Endometrial microvascular endothelial cells (primary cell): ENCODE data around the gene UBXN10. TPM values are rescaled to one million over a fixed set of nuclear protein-coding genes. Genes with fewer than 3 reads are reported as not detected.
"Not testable (repeated sequence)": the region's sequence is repeated elsewhere in the genome, so short reads cannot be mapped to it uniquely, and the experiment has no call there.

Experiments
- in situ Hi-C: cut with HindIII; loops from 2 replicates; pipeline ENCODE4 v1.10.0; 2017; ENCODE audit warnings: low sequenced_read_pairs, low pct_unique_long_range_greater_than_20kb; ENCODE audit errors: inconsistent ontology term
- total RNA-seq: library from RNA; depleted of rRNA; stranded (reverse); fragments of >200 nt; gene quantifications from one replicate; pipeline ENCODE4 v1.2.3, GENCODE V29; 2015; ENCODE audit errors: inconsistent ontology term

UBXN10 gene
- total RNA-seq, 1 donor from 2014 or later: not detected

- in situ Hi-C loops: no loop called here
Measured at GRCh38 chr1:20223551-20224419, 37.9 kb downstream of the UBXN10 start.

- in situ Hi-C loops: no loop called here
Measured at GRCh38 chr1:20224546-20224945, 38.6 kb downstream of the UBXN10 start.

DNA sequence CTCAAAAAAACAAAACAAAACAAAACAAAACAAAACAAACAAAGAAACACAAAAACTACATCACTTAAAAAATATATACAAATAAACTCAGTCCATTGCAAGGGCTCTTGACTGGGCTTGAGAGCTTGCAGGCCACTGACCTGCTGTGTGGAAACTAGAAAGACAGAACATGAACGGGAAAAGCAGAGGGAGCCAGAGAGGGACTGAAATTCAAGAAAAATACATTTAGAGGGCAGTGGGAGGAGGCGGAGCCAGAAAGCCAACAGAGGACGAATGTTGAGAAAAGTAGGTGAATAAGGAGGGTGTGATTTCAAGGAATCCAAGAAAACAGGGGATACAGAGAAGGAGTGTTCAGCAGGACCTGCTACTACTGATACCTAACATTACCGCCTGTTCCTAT is 41.8 kb downstream of the UBXN10 start:
- in situ Hi-C loops: no loop called here

GRCh38 chr1:20228314-20228825 is 42.5 kb downstream of the UBXN10 start:
- in situ Hi-C loops: no loop called here

GRCh38 chr1:20229171-20229570 is 43.3 kb downstream of the UBXN10 start:
- in situ Hi-C loops: no loop called here

DNA sequence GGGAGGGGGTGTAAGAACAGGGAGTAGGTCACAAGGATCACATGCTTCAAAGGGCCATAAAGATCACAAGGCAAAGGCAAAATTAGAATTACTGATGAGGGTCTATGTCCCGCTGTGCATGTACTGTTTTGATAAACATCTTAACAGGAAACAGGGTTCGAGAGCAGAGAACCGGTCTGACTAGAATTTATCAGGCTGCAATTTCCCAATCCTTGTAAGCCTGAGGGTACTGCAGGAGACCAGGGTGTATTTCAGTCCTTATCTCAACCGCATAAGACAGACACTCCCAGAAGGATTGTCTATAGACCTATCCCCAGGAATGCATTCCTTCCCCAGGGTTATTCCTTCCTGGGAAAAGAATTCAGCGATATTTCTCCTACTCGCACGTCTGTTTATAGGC is 46.7 kb downstream of the UBXN10 start:
- in situ Hi-C loops: not testable (repeated sequence)

DNA sequence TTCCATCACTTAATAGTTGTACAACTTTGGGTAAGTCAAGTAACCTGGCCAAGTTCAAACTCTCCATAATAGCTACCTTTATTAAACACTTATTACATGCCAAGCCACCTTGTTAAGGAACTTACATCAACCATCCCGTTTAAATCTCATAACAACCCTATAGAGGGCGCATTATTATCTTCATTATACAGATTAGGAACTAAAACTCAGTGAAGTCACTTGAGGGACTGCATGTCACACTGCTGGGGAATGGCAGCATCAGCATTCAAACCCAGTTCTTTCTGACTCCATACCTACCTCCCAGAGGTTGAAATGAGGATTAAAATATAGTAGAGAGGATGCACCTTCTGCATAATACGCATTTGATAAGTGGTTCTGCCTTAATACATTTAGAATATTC is 47.5 kb downstream of the UBXN10 start:
- in situ Hi-C loops: no loop called here

- in situ Hi-C loops: no loop called here
Measured at GRCh38 chr1:20233866-20234265, 48.0 kb downstream of the UBXN10 start.

- in situ Hi-C loops: no loop called here
Measured at GRCh38 chr1:20234788-20235535, 49.1 kb downstream of the UBXN10 start.

- in situ Hi-C loops: no loop called here
Measured at GRCh38 chr1:20237646-20238045, 51.8 kb downstream of the UBXN10 start.

GRCh38 chr1:20240012-20240411 is 54.1 kb downstream of the UBXN10 start:
- in situ Hi-C loops: no loop called here

DNA sequence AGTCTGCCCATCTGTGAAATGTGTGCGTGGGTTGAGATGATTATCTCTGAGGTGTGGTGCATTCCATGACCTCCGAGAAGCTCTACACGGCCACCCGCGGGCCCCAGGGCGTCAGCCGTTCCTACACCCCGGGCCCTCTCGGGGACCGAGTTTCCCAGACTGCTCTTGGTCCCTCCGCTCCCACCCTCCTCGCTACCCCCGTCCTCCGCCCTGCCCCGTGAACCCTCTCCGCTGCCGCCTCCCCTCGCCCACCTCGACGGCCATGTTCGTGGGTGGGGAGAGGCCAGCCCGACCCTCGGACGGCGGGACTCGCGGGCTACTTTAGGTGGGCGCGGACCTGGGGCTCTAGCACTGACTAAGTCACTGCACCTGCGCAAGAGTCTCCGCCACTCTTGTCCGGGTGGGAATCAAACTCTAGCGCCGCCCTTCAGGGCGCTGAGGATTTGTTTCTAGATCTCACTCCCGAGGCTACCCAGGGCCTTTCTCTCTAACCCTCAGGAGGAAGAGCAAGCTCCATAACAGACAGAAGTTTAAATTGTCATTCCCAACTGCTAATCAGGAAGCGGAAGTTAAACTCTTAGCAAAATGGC is 57.1 kb downstream of the UBXN10 start:
- in situ Hi-C loops: no loop called here

Other genes with a start within 250 kb of the UBXN10 start
- gene PLA2G2A, start 206.5 kb upstream of the UBXN10 start, total RNA-seq: not detected
- gene PLA2G5, start 115.9 kb upstream of the UBXN10 start, total RNA-seq: 6.8 TPM
- not detected for gene PLA2G2D, start 66.6 kb upstream of the UBXN10 start, total RNA-seq
- not detected for gene PLA2G2F, start 46.8 kb upstream of the UBXN10 start, total RNA-seq
- not detected for gene PLA2G2C, start 422 bp downstream of the UBXN10 start, total RNA-seq
- not detected for gene VWA5B1, start 104.8 kb downstream of the UBXN10 start, total RNA-seq